ENCODE measurements around the gene SPSB1.

Gene SPSB1

DNA sequence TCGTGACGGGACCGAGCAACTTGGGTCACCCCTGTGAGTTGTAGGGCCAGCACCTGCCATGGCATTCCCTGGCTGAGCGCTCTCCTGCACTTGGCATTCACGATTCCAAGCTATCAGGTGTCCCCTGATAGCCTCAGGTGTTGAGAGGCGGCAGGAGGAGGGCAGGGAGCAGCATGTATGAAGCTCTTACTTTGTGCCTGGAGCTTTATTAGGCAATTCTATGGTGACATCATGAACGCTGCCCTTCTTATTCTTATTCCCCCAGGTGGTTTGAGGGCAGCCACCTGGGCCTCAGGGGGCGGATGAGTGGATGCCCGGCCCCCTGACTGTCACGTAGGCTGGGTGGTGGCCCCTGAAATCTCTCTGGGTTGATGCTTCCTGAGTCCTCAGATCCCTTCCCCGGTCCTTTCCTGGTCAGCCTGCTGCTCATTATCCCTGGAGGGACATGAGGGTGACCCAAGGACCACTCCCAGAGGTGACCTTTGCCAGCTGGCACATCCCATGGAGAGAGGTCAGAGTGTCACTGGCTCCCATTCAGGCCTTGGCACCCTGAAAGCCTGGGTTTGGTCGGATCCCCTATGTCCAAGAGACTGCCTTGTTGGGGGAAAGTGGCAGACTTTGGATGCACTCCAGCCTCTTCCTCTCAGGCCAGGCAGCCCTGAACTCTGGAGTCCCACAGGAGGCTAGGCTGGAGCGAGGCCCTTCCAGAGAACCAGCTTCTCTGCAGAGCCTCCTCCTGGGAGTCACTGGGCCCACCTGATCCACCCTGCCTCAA is 51.9 kb downstream of the SPSB1 start:
- DNase-seq (ENCODE audit: low spot score), result no peak

DNA sequence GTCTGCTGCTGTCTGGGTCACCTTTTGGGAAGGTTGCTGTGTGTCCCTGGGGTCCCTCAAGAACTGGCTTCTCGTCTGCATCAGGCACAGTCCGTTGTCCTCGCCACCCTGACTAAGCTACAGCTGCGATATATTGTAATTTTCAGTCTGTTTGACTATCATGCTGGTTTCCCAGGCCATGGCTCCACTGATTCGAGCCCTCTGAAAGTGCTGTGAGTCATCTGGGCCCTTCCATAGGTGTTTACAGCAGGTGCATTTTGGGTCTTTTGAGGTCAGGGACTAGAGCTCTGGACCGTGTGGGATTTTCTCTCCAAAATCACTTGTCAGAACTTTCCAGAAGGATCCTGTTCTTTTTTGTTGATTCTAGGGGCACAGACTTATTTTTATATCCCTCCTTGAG is 52.8 kb downstream of the SPSB1 start:
- DNase-seq (ENCODE audit: low spot score), result no peak

DNA sequence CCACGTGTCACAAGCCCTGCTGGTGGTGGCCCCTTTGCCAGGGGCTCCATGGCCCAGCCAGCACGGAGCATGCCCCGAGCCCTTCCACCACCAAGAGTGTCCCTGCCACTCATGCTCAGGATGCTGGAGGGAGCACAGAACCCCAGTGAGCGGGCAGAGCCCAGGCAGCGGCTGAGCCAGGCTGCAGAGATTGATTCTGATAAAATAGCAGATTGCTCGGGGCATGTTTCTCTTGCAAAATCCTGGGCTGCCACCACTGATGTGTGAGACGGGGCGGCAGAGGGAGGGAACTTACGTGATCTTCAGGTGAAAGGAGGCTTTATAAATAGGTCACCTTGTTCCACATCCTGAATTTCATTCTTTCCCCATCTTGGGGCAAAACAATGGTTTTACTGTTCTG is 53.2 kb downstream of the SPSB1 start:
- no peak for DNase-seq (ENCODE audit: low spot score)

DNA sequence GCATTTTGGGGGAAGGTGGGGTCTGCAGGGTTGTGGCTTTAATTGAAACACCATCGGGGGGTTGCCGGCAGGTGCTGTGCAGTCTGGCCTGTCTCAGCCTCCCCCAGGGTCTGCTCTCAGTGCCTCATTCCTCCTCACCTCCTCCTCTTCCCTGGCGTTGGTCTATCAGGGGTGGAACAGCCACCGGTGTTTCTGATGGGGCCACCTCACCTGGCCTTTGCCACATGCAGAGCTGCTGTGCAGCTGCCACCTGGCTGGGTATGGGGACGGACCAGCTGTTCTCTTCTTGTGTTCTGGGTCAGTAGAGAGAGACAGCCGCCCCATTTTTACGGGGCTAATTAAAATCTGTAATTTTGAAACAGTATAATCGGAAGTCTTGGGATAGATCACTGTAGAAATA is 53.9 kb downstream of the SPSB1 start:
- peak; percentile 33 for DNase-seq (ENCODE audit: low spot score)

GRCh38 chr1:9347095-9347850 is 54.6 kb downstream of the SPSB1 start:
- DNase-seq (ENCODE audit: low spot score), result no peak

GRCh38 chr1:9349331-9349851 is 56.7 kb downstream of the SPSB1 start:
- no peak for DNase-seq (ENCODE audit: low spot score)

DNA sequence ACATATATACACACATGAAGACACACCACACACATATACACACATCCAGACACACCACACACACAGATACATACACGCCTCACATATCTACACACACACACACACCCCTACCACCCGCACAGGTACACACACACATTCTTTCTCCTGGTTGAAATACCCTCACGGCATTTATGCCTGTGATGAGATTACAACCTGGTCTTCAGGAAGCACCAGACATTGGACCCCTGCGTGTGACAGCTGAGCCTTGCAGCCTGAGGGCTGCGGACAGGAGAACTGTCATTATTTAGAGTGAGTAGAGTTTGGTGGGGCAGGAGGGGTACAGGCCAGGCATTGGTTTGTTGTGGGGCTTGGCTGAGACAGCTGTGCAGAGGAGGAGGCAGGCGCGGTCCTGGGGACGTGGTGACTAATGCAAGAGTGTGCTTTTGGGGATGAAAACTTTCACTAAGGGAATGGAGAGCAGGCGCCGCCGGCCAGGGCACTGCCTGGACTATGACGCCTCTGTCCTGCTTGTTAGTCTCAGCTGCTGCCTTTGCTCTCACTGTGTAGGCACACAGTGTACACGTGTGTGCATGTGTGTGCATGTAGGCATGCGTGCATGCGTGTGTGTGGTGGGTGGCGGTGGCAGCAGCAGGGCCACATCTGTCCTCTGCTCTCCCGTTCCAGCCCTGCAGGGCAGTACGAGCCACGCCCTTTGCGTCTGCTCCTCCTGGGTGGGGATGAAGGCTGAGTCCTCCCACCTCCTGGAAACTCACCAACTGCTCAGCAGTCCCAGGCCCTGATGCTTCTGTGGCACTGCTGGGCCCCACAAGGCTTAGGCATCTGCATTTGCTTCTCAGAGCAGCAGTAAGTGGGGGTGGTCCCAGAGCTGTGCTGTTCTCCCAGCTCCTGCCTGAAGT is 57.6 kb downstream of the SPSB1 start:
- DNase-seq (ENCODE audit: low spot score), result no peak

DNA sequence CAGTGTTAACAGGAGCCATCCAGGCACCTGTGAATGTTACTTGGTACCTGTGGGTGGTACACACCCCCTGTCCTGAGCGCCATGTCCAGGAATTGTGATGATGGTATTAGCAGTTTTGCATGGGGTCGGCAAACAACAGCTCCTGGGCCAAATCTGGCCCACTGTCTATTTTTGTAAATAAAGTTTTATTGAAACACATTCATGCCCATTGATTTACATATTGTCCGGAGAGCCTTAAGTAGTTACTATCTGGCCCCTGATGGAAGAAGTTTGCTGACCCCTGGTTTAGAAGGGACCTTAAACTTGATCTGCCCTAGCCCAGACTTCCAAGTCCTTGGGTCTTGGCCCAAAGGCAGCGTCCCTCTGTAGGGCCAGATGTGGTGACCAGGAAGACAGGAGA is 58.3 kb downstream of the SPSB1 start:
- DNase-seq (ENCODE audit: low spot score), result no peak

DNA sequence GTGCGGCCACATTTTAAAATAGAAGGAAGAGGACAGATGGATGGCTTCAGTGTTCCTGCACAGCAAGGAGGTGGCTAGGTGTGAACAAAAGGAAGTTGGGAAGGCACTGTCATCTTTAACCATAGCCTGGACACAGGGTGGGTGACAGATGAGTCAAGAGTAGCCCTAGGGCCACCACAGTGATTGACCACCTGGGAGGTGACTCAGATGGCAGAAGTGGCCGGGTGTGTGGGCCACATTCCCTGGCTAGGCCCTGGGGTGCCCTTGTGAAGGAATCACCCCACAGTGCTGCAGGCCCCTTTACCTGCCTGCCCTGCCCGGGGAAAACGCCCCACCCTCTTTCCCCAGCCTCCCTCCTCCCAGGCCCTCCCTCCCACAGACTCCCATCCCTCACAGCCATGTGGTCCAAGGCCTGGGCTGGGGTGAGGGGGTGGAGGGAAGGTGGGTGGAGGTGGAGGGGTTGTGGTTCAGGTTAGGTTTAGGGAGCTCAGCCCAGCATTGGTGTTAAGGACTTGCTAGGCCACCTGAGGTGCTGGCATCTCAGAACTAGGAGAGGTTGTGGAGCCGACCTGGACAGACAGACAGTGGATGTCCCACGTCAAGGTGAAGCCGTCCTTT is 59.1 kb downstream of the SPSB1 start:
- no peak for DNase-seq (ENCODE audit: low spot score)

- DNase-seq (ENCODE audit: low spot score), result no peak
These were observed 59.9 kb downstream of the SPSB1 start for GRCh38 chr1:9352377-9353134.

- no peak for DNase-seq (ENCODE audit: low spot score)
These were observed 62.8 kb downstream of the SPSB1 start for GRCh38 chr1:9355503-9355902.

- DNase-seq (ENCODE audit: low spot score), result no peak
These were observed 63.3 kb downstream of the SPSB1 start for GRCh38 chr1:9356021-9356420.

DNA sequence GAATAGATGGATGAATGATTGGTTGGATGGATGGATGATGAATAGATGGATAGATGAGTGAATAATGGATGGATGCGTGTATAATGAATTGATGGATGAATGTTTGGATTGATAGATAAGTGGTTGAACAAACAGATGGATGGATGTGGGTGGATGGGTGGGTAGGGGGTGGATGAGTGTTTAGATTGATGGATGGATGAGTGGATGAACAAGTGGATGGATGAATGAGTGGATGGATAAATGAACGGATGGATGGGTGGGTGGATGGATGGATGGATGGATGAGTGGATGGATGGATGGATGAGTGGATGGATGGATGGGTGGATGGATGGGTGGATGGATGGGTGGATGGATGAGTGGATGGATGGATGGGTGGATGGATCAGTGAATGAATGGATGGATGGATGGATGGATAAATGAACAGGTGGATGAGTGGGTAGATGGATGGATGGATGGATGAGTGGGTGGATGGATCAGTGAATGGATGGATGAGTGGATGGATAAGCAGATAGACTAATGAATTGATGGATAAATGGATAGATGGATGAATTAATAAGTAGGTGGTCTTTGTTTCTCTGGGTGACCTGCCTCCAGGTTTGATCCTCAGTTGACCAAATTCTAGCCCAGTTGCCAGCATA is 64.3 kb downstream of the SPSB1 start:
- no peak for DNase-seq (ENCODE audit: low spot score)

GRCh38 chr1:9357958-9358357 is 65.3 kb downstream of the SPSB1 start:
- no peak for DNase-seq (ENCODE audit: low spot score)

DNA sequence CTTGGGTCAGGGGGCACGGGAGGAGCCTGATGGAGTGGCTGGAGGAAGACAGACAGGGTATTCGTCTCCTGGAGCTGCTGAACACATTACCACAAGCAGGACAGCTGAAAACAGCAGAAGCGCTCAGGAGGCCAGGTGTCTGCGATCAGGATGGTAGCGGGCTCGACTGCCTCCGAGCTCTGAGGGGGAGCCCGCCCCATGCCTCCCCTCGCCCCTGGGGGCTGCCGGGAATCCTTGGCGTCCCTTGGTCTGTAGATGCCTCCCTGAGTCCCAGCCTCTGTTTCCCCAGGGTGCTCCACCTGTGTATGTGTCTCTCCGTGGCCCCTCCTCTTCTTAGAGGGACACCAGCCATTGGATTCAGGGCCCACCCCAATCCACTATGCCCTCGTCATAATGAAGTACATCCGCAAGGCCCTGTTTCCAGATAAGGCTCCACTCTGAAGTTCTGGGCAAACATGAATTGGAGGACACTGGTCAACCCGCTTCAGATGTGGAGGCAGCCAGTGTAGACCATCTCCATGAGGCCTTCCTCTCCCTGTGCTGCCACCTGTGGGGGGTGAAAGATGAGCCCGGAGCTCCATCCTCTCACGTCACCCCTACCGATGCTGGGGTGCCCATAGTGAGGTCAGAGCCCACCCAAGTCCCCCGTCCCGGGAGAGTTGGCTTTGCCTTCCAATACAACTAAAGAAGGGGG is 67.8 kb downstream of the SPSB1 start:
- DNase-seq (ENCODE audit: low spot score), result no peak

DNA sequence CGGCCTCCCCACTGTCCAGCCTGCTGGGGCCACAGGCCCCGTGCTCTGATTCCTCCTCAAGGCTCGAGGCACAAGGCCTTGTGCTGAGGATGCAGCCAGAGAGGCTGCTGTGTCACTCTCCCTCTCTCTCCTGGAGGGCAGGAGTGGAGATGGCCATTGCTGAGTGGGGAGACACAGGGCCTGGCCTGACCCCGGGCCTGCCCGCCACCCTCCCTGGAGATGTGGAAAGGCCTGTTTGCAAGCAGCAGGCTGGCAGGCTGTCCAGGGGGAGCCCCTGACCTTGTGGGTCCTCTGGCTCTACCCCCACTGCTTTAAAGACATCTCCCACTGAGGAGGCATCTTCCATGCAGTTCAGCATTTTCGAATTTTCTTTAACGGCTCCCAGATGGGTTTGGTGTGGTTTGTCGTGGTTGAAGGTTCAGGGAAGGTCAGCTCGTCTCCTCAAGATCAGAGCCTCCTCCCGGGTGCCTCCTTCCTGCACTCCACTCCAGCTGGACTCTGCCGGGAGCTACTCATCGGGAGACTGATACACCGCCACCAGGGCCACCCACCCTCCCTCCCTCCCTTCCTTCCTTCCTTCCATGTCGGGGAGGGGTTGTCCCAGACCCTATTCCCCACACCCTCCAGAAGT is 69.1 kb downstream of the SPSB1 start:
- no peak for DNase-seq (ENCODE audit: low spot score)

DNA sequence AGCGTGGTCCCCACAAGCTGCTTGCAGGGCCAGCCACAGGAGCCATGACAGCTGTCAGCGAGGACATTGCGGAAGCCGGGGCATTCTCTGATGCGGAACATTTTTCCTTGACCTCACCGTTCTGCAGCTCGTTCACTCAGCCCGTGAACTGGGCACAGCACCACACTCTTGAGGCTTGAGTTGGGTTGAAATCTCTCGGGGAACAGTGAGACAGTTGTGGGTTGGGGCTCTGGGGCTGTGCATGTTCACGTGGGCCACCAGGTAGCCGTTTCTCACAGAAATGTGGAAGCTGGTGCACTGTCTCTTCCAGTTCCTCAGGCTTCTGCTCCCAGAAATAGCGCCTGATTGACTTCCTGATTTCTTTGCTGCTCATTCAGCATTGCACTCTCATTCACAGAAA is 69.8 kb downstream of the SPSB1 start:
- peak; percentile 31 for DNase-seq (ENCODE audit: low spot score)

- peak; percentile 29 for DNase-seq (ENCODE audit: low spot score)
These were observed 70.4 kb downstream of the SPSB1 start for GRCh38 chr1:9363061-9363471.

DNA sequence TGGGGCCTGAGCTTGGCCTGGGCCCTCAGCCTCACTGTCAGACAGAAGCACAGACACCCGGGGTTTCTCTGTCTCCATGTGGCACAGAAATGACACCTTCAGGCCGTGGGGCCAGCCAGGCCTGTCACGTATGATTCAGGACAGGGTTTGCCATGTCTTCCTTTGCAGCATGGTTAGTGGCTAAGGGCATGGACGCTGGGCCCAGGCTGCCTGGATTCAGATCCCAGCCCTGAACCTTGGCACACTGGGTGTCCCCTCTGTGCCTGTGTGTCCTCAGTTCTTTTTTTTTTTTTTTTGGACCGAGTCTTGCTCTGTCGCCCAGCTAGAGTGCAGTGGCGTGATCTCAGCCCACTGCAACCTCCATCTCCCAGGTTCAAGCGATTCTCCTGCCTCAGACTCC is 73.6 kb downstream of the SPSB1 start:
- DNase-seq (ENCODE audit: low spot score), result no peak

All from NAMALWA (cell line).